Endodermal cell (in vitro differentiated cells): Measurements from ENCODE around the gene COL13A1. TPM values are rescaled to one million over a fixed set of nuclear protein-coding genes. Genes with fewer than 3 reads are reported as not detected.

Experiments
- DNase-seq: peaks from one replicate; pipeline ENCODE4 v3.0.0-alpha.2; 2017
- H3K27ac ChIP-seq: 2 replicates; pipeline ENCODE4 v1.5.1; 2013; ENCODE audit warnings: mild to moderate bottlenecking, low read depth, low read length, moderate library complexity
- H3K27me3 ChIP-seq: 2 replicates; pipeline ENCODE4 v1.6.1; 2013; ENCODE audit warnings: mild to moderate bottlenecking, low read length, moderate library complexity; ENCODE audit not compliant: insufficient read depth, control insufficient read depth, poor library complexity, severe bottlenecking
- H3K36me3 ChIP-seq: 2 replicates; pipeline ENCODE4 v1.7.0; 2013; ENCODE audit warnings: mild to moderate bottlenecking, low read length, moderate library complexity; ENCODE audit not compliant: control insufficient read depth, insufficient read depth
- H3K4me1 ChIP-seq: one replicate; pipeline ENCODE4 v1.7.0; 2013; ENCODE audit warnings: low read length; ENCODE audit not compliant: control insufficient read depth, insufficient read depth
- H3K4me3 ChIP-seq: 2 replicates; pipeline ENCODE4 v1.5.1; 2013; ENCODE audit warnings: mild to moderate bottlenecking, low read length, moderate library complexity
- H3K9ac ChIP-seq: 2 replicates; pipeline ENCODE4 v1.6.1; 2013; ENCODE audit warnings: mild to moderate bottlenecking, low read length, moderate library complexity; ENCODE audit not compliant: poor library complexity, severe bottlenecking; ENCODE audit errors: extremely low read depth
- H3K9me3 ChIP-seq: 2 replicates; pipeline ENCODE4 v1.6.1; 2013; ENCODE audit warnings: mild to moderate bottlenecking, low read length, moderate library complexity; ENCODE audit not compliant: control insufficient read depth
- H3K27ac Mint-ChIP-seq: 2 replicates; pipeline ENCODE4 v1.8.0; 2020; ENCODE audit warnings: mixed read lengths
- H3K27me3 Mint-ChIP-seq: 2 replicates; pipeline ENCODE4 v1.8.0; 2021; ENCODE audit warnings: mild to moderate bottlenecking, mixed read lengths; ENCODE audit not compliant: insufficient read depth
- H3K36me3 Mint-ChIP-seq: 2 replicates; pipeline ENCODE4 v1.8.0; 2020; ENCODE audit warnings: low read depth, mixed read lengths
- H3K4me1 Mint-ChIP-seq: 2 replicates; pipeline ENCODE4 v1.8.0; 2020; ENCODE audit warnings: mixed read lengths
- H3K4me3 Mint-ChIP-seq: 2 replicates; pipeline ENCODE4 v1.8.0; 2020; ENCODE audit warnings: mild to moderate bottlenecking, moderate library complexity, mixed read lengths
- H3K9me3 Mint-ChIP-seq: 2 replicates; pipeline ENCODE4 v1.8.0; 2020; ENCODE audit warnings: mild to moderate bottlenecking, mixed read lengths
- WGBS, 2 experiments: methylation state at CpG; one replicate each; pipeline versions ENCODE4 v1.1.5 to v1.1.7; 2013; ENCODE audit warnings: missing lambda C conversion rate in 2 of 2, mixed read lengths in 1 of 2; ENCODE audit not compliant: insufficient coverage in 1 of 2, insufficient read length in 1 of 2; 5-methylcytosine and 5-hydroxymethylcytosine counted together
- total RNA-seq, 2 donors: library from RNA; stranded (reverse); fragmentation: NEBNext Ultra II Directional in 1 of 2; extraction: Animal tissue kit (Norgen Biotek cat#: 25700) in 1 of 2; gene quantifications; 2 replicates in 1 of 2; 3 replicates in 1 of 2; pipeline ENCODE4 v1.2.1, GENCODE V29; 2021
- TF ChIP-seq, protein P1 (sequence below): fragments of 200-600 bp; sonication (generic); conservative IDR thresholded peaks from 2 replicates; pipeline ENCODE4 v1.5.0; 2021; ENCODE audit warnings: antibody characterized with exemption, mild to moderate bottlenecking

Gene COL13A1
- total RNA-seq, 2 donors from 2014 or later, result 15.9 to 20.7 TPM

DNA sequence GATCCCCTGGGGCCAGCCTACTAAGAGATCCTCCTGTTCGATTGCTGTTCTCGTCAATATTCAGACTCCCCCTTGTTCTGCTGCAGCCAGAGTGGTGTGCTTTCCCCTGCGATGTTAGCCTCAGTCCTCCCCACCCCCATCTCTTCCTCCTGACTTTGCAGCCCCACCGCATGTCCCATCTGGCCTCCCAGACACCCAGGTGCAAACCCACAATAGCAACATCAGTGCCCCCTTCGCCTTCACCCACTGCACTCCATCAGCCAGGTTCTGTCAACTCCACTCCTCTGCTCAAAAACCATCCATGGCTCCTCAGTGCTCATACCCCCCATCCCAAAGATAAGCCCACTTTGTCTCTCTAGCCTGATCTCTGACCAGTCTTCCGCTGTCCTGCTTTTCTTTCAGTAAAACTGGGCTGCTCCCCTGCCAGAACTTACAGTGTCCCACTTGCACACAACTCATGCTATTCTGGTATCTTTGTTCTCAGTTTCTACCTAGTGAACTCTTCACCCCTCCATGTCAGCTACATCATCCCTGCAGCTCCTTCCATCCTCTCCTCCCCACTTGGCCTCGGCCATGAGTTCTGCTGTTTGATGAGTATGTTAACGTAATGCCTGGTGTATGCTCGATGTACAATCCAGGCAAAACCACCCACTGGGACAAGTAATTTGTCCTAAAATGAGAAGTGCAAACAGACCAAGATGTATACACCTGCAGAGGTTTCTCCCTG is 26.6 kb downstream of the COL13A1 start:
- no peak overlapping the region for H3K27ac ChIP-seq
- no peaks in the 10 kb centered on the region for H3K4me1 ChIP-seq
- H3K4me3 ChIP-seq, result no peak overlapping the region
- no peak overlapping the region for H3K27ac Mint-ChIP-seq
- WGBS, 2 experiments, result 71 to 80% methylated on average over 5 to 9 of the region's 9 CpGs
- H3K9ac ChIP-seq, result no peak overlapping the region
- H3K4me1 Mint-ChIP-seq, result peaks cover 18% of the 10 kb centered on the region
- H3K36me3 ChIP-seq, result no peaks in the 10 kb centered on the region
- H3K9me3 Mint-ChIP-seq, result no peaks in the 10 kb centered on the region
- H3K27me3 Mint-ChIP-seq, result no peaks in the 10 kb centered on the region
- H3K4me3 Mint-ChIP-seq, result no peak overlapping the region
- no peak for DNase-seq
- H3K27me3 ChIP-seq, result no peaks in the 10 kb centered on the region
- no peaks in the 10 kb centered on the region for H3K9me3 ChIP-seq
- H3K36me3 Mint-ChIP-seq, result no peaks in the 10 kb centered on the region
- TF ChIP-seq, protein P1, sequence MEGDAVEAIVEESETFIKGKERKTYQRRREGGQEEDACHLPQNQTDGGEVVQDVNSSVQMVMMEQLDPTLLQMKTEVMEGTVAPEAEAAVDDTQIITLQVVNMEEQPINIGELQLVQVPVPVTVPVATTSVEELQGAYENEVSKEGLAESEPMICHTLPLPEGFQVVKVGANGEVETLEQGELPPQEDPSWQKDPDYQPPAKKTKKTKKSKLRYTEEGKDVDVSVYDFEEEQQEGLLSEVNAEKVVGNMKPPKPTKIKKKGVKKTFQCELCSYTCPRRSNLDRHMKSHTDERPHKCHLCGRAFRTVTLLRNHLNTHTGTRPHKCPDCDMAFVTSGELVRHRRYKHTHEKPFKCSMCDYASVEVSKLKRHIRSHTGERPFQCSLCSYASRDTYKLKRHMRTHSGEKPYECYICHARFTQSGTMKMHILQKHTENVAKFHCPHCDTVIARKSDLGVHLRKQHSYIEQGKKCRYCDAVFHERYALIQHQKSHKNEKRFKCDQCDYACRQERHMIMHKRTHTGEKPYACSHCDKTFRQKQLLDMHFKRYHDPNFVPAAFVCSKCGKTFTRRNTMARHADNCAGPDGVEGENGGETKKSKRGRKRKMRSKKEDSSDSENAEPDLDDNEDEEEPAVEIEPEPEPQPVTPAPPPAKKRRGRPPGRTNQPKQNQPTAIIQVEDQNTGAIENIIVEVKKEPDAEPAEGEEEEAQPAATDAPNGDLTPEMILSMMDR, result no peak

DNA sequence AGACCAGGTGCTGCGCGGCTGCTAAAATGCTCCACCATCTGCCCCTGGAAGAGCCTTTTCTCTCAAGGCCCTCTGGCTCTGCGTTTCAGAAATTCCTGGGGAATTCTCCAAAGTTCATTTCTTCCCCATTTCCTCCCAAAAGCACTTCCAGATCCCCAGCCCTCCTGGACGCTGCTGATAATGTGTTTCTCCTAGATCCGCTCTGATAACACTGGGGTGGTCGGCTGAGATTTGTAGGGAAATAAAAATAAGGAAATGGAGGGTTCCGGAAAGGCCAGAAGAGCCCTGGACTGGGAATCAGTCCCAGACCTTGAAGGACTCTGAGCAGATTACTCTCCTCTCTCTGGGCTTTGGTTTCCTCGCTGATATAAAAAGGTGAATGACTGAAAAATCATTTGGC is 28.1 kb downstream of the COL13A1 start:
- Mint-ChIP-seq H3K4me1 (peaks cover 18% of the 10 kb centered on the region), H3K27me3 (no peaks in the 10 kb centered on the region), H3K27ac (no peak overlapping the region), H3K9me3 (no peaks in the 10 kb centered on the region), H3K36me3 (no peaks in the 10 kb centered on the region), H3K4me3 (no peak overlapping the region)
- H3K27ac ChIP-seq, result no peak overlapping the region
- H3K9ac ChIP-seq, result no peak overlapping the region
- no peak for DNase-seq
- TF ChIP-seq, protein P1, result no peak
- no peaks in the 10 kb centered on the region for H3K4me1 ChIP-seq
- WGBS, 2 experiments, result 93% methylated on average over 6 to 8 of the region's 8 CpGs
- H3K36me3 ChIP-seq, result no peaks in the 10 kb centered on the region
- H3K4me3 ChIP-seq, result no peak overlapping the region
- H3K9me3 ChIP-seq, result no peaks in the 10 kb centered on the region
- H3K27me3 ChIP-seq, result no peaks in the 10 kb centered on the region

DNA sequence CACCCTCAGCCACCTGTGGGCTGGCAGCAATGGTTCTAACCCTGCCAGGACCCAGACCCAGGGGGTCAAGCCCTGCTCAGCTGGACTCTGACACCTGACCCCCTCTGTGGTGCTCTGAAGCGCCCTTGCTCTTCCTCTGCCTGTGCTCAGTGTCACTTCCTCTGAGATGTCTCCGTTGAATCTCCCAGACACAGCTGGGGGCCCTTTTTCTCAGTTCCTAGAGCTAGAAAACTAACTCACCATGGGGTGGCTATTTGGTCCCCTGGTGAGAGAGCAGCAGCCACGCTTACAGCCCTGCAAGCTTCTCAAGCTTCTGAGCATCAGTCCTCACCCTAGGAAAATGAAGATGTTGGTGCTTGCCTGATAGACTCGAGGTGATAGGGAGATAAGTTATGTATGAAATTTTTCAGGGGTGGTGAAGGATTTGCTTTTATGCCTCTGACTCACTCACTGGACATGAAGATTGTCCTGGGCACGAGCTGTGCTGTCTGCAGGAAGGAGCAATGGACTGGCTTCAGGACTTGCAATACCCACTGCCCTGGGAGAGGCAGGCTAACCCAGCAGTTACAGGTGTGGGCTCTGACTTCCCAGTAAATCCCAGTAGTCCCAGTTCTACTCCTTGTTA is 29.6 kb downstream of the COL13A1 start:
- no peaks in the 10 kb centered on the region for H3K9me3 Mint-ChIP-seq
- H3K27ac ChIP-seq, result no peak overlapping the region
- no peaks in the 10 kb centered on the region for H3K27me3 ChIP-seq
- H3K27me3 Mint-ChIP-seq, result no peaks in the 10 kb centered on the region
- H3K9me3 ChIP-seq, result no peaks in the 10 kb centered on the region
- no peaks in the 10 kb centered on the region for H3K36me3 ChIP-seq
- peaks cover 21% of the 10 kb centered on the region for H3K4me1 Mint-ChIP-seq
- H3K9ac ChIP-seq, result no peak overlapping the region
- no peak overlapping the region for H3K27ac Mint-ChIP-seq
- H3K4me3 ChIP-seq, result no peak overlapping the region
- TF ChIP-seq, protein P1, result no peak
- H3K36me3 Mint-ChIP-seq, result no peaks in the 10 kb centered on the region
- WGBS, 2 experiments, result 68 to 73% methylated on average over 4 to 5 of the region's 5 CpGs
- no peaks in the 10 kb centered on the region for H3K4me1 ChIP-seq
- no peak overlapping the region for H3K4me3 Mint-ChIP-seq
- DNase-seq, result no peak
